ENCODE measurements around the gene ERLIN1.
A peak's percentile ranks its signal among the peaks of the same experiment; 100 is the strongest.

The ERLIN1 gene

DNA sequence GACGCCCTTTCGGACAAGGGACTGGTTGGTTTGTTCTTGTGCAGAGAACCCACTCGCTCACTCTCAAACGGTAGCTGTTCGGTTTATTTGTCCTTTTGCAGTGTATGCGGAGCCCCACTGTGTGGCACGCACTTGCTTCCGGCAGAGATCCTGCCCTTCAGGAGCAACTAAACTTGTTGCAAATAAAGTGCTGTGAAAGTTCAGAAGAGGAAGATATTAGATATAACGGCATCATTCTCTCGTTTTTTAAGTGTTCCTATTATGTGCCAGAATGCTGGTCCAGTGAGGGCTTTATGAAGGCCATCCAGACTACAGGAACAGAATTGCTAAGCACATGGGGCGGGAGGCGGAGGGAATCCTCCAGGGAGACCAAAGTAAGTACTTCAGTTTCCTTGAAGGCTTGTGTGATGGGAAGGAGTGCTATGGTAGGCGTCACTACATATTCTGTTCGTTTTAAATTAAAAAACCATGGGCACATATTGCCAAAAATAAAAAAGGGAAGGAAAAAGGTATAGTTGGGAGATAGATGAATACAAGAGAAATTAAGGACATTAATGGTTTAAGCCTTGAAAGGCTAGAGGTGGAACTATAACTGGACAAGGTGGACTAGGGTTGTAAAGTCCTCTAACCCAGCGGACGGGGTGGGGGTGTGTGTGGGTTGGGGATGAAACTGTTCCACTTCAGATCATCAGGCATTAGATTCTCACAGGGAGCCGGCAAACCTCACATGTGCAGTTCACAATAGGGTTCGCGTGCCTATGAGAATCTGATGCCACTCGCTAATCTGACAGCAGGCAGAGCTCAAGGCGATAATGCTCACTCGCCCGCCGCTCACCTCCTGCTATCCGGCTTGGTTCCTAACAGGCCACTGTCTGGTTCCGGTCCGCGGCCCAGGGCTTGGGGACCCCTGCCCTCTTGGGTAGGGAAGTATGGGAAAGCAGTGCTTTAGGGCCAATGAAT lies 704 bp upstream of the ERLIN1 start (continued):
- TF ChIP-seq, protein P1, sequence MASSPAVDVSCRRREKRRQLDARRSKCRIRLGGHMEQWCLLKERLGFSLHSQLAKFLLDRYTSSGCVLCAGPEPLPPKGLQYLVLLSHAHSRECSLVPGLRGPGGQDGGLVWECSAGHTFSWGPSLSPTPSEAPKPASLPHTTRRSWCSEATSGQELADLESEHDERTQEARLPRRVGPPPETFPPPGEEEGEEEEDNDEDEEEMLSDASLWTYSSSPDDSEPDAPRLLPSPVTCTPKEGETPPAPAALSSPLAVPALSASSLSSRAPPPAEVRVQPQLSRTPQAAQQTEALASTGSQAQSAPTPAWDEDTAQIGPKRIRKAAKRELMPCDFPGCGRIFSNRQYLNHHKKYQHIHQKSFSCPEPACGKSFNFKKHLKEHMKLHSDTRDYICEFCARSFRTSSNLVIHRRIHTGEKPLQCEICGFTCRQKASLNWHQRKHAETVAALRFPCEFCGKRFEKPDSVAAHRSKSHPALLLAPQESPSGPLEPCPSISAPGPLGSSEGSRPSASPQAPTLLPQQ (tag by site-specific recombination; IDR thresholded peaks at IDR 0.05): no peak
- TF ChIP-seq ZNF248 (tag by site-specific recombination; IDR thresholded peaks at IDR 0.05) (no peak), ZNF335 (tag by site-specific recombination; conservative IDR thresholded peaks at IDR 0.05) (peak; percentile 62), WT1 (tag by site-specific recombination; IDR thresholded peaks at IDR 0.05) (no peak), TRIM28 (IDR thresholded peaks at IDR 0.05; ENCODE audit: borderline replicate concordance, low read length) (0 out of 2 replicates have a peak, but pooled peaks have one; percentile 62), ZNF354C (tag by site-specific recombination; IDR thresholded peaks at IDR 0.05; ENCODE audit: borderline replicate concordance, low read depth) (no peak), ZNF121 (tag by site-specific recombination; IDR thresholded peaks at IDR 0.05) (no peak), ZNF311 (tag by site-specific recombination; IDR thresholded peaks at IDR 0.05; ENCODE audit: borderline replicate concordance) (no peak), ZBTB21 (tag by site-specific recombination; IDR thresholded peaks at IDR 0.05) (no peak), ZNF791 (tag by site-specific recombination; IDR thresholded peaks at IDR 0.05) (no peak), ZNF621 (tag by site-specific recombination; IDR thresholded peaks at IDR 0.05) (no peak), ZNF292 (tag by site-specific recombination; IDR thresholded peaks at IDR 0.05; ENCODE audit: borderline replicate concordance, low read depth) (no peak), ZNF132 (tag by site-specific recombination; IDR thresholded peaks at IDR 0.05; ENCODE audit: borderline replicate concordance) (no peak), ZFHX2 (tag by site-specific recombination; conservative IDR thresholded peaks at IDR 0.05) (peak; percentile 52), GLIS1 (tag by site-specific recombination; IDR thresholded peaks at IDR 0.05) (no peak), GLI4 (tag by site-specific recombination; IDR thresholded peaks at IDR 0.05) (no peak), ZNF701 (tag by site-specific recombination; IDR thresholded peaks at IDR 0.05) (no peak)
- TF ChIP-seq, protein P2, sequence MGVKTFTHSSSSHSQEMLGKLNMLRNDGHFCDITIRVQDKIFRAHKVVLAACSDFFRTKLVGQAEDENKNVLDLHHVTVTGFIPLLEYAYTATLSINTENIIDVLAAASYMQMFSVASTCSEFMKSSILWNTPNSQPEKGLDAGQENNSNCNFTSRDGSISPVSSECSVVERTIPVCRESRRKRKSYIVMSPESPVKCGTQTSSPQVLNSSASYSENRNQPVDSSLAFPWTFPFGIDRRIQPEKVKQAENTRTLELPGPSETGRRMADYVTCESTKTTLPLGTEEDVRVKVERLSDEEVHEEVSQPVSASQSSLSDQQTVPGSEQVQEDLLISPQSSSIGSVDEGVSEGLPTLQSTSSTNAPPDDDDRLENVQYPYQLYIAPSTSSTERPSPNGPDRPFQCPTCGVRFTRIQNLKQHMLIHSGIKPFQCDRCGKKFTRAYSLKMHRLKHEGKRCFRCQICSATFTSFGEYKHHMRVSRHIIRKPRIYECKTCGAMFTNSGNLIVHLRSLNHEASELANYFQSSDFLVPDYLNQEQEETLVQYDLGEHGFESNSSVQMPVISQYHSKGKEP (tag by site-specific recombination; IDR thresholded peaks at IDR 0.05): no peak
- TF ChIP-seq, protein P3, sequence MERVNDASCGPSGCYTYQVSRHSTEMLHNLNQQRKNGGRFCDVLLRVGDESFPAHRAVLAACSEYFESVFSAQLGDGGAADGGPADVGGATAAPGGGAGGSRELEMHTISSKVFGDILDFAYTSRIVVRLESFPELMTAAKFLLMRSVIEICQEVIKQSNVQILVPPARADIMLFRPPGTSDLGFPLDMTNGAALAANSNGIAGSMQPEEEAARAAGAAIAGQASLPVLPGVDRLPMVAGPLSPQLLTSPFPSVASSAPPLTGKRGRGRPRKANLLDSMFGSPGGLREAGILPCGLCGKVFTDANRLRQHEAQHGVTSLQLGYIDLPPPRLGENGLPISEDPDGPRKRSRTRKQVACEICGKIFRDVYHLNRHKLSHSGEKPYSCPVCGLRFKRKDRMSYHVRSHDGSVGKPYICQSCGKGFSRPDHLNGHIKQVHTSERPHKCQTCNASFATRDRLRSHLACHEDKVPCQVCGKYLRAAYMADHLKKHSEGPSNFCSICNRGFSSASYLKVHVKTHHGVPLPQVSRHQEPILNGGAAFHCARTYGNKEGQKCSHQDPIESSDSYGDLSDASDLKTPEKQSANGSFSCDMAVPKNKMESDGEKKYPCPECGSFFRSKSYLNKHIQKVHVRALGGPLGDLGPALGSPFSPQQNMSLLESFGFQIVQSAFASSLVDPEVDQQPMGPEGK (tag by site-specific recombination; IDR thresholded peaks at IDR 0.05): no peak
- TF ChIP-seq, protein P4, sequence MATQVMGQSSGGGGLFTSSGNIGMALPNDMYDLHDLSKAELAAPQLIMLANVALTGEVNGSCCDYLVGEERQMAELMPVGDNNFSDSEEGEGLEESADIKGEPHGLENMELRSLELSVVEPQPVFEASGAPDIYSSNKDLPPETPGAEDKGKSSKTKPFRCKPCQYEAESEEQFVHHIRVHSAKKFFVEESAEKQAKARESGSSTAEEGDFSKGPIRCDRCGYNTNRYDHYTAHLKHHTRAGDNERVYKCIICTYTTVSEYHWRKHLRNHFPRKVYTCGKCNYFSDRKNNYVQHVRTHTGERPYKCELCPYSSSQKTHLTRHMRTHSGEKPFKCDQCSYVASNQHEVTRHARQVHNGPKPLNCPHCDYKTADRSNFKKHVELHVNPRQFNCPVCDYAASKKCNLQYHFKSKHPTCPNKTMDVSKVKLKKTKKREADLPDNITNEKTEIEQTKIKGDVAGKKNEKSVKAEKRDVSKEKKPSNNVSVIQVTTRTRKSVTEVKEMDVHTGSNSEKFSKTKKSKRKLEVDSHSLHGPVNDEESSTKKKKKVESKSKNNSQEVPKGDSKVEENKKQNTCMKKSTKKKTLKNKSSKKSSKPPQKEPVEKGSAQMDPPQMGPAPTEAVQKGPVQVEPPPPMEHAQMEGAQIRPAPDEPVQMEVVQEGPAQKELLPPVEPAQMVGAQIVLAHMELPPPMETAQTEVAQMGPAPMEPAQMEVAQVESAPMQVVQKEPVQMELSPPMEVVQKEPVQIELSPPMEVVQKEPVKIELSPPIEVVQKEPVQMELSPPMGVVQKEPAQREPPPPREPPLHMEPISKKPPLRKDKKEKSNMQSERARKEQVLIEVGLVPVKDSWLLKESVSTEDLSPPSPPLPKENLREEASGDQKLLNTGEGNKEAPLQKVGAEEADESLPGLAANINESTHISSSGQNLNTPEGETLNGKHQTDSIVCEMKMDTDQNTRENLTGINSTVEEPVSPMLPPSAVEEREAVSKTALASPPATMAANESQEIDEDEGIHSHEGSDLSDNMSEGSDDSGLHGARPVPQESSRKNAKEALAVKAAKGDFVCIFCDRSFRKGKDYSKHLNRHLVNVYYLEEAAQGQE (tag by site-specific recombination; IDR thresholded peaks at IDR 0.05): no peak
- TF ChIP-seq, protein P5, sequence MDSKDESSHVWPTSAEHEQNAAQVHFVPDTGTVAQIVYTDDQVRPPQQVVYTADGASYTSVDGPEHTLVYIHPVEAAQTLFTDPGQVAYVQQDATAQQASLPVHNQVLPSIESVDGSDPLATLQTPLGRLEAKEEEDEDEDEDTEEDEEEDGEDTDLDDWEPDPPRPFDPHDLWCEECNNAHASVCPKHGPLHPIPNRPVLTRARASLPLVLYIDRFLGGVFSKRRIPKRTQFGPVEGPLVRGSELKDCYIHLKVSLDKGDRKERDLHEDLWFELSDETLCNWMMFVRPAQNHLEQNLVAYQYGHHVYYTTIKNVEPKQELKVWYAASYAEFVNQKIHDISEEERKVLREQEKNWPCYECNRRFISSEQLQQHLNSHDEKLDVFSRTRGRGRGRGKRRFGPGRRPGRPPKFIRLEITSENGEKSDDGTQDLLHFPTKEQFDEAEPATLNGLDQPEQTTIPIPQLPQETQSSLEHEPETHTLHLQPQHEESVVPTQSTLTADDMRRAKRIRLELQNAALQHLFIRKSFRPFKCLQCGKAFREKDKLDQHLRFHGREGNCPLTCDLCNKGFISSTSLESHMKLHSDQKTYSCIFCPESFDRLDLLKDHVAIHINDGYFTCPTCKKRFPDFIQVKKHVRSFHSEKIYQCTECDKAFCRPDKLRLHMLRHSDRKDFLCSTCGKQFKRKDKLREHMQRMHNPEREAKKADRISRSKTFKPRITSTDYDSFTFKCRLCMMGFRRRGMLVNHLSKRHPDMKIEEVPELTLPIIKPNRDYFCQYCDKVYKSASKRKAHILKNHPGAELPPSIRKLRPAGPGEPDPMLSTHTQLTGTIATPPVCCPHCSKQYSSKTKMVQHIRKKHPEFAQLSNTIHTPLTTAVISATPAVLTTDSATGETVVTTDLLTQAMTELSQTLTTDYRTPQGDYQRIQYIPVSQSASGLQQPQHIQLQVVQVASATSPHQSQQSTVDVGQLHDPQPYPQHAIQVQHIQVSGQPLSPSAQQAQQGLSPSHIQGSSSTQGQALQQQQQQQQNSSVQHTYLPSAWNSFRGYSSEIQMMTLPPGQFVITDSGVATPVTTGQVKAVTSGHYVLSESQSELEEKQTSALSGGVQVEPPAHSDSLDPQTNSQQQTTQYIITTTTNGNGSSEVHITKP (tag by site-specific recombination; IDR thresholded peaks at IDR 0.05): no peak; the same call in 1 of the 2 replicates
- TF ChIP-seq, protein P6, sequence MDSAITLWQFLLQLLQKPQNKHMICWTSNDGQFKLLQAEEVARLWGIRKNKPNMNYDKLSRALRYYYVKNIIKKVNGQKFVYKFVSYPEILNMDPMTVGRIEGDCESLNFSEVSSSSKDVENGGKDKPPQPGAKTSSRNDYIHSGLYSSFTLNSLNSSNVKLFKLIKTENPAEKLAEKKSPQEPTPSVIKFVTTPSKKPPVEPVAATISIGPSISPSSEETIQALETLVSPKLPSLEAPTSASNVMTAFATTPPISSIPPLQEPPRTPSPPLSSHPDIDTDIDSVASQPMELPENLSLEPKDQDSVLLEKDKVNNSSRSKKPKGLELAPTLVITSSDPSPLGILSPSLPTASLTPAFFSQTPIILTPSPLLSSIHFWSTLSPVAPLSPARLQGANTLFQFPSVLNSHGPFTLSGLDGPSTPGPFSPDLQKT (IDR thresholded peaks at IDR 0.05; ENCODE audit: borderline replicate concordance, low read depth, low read length): no peak
- TF ChIP-seq, protein P7, sequence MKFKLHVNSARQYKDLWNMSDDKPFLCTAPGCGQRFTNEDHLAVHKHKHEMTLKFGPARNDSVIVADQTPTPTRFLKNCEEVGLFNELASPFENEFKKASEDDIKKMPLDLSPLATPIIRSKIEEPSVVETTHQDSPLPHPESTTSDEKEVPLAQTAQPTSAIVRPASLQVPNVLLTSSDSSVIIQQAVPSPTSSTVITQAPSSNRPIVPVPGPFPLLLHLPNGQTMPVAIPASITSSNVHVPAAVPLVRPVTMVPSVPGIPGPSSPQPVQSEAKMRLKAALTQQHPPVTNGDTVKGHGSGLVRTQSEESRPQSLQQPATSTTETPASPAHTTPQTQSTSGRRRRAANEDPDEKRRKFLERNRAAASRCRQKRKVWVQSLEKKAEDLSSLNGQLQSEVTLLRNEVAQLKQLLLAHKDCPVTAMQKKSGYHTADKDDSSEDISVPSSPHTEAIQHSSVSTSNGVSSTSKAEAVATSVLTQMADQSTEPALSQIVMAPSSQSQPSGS (tag by site-specific recombination; IDR thresholded peaks at IDR 0.05; ENCODE audit: low read depth): no peak

All from HEK293 (cell line).